Left cardiac atrium (tissue), 4 donors: ENCODE results near the gene RNF220. TPM values are rescaled to one million over a fixed set of nuclear protein-coding genes. Genes with fewer than 3 reads are reported as not detected.
A peak's percentile ranks its signal among the peaks of the same experiment; 100 is the strongest.
"Not testable (repeated sequence)": the region's sequence is repeated elsewhere in the genome, so short reads cannot be mapped to it uniquely, and the experiment has no call there.

Experiments used
- ATAC-seq, 2 donors: fragments of 200-7000 bp; cut with Tn5 transposase; one replicate each; pipeline ENCODE4 v1.9.1; 2020; ENCODE audit warnings: mild to moderate bottlenecking in 2 of 2, moderate library complexity in 2 of 2
- DNase-seq: peaks from one replicate; pipeline ENCODE4 v3.0.0-alpha.2; 2020
- intact Hi-C, 2 donors: fragments of 100-400 bp; cut with DNase I; formaldehyde crosslinking; loops; one replicate each; pipeline versions ENCODE4 v1.14.1 to v1.15.1; 2022 to 2023
- total RNA-seq, 2 donors: library from RNA; stranded (reverse); fragmentation: NEBNext Ultra II Directional; extraction: Animal tissue kit (Norgen Biotek cat#: 25700); gene quantifications; one replicate each; pipeline ENCODE4 v1.2.1, GENCODE V29; 2021
- donor health status: DM: no; HTN: yes; CAD: no.
- donor health status: DM: no; HTN: yes; CAD: no; lungs with severe emphysema.
- donor health status: DM: yes; HTN: yes; CAD: no.
- donor health status: Dilated cardiomyopathy.

The RNF220 gene
- total RNA-seq, 2 donors from 2014 or later: 67.4 to 68.9 TPM

DNA sequence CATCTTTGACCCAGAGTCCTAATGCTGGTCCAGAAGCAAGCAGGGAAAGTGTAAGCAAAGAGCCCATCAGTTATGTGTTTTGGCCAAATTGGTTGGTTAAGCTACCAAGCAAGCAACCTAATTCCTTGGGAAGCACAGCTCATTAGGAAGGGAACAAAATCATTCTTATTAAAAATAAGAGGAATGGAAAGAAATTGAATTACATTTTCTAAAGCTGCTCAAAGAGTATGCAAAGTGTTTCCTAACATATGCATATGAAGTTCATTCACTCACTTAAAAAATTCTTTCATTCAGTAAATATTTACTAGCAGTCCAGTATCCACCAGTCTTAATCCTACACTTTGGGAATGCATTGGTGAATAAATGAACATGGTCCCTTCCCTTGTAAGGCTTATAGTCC is 71.8 kb downstream of the RNF220 start:
- DNase-seq: no peak
- ATAC-seq: no peak
- intact Hi-C loops: no loop called here

GRCh38 chr1:44481701-44482100 is 76.6 kb downstream of the RNF220 start:
- no peak for ATAC-seq
- intact Hi-C loops: no loop called here

GRCh38 chr1:44483089-44483874 is 78.2 kb downstream of the RNF220 start:
- ATAC-seq: no peak
- no peak for DNase-seq
- intact Hi-C loops: no loop called here

More at GRCh38 chr1:44481701-44482100, 76.6 kb downstream of the RNF220 start:
- no peak for DNase-seq

GRCh38 chr1:44484155-44484688 is 79.2 kb downstream of the RNF220 start:
- ATAC-seq (peak; percentile 34 to 67), DNase-seq (no peak)
- intact Hi-C loops: no loop called here

GRCh38 chr1:44485229-44485933 is 80.3 kb downstream of the RNF220 start:
- DNase-seq (no peak), ATAC-seq (peak in 1 of 2 donors; percentile 73)
- intact Hi-C loops: no loop called here

GRCh38 chr1:44485934-44486460 is 80.9 kb downstream of the RNF220 start:
- no peak for ATAC-seq
- intact Hi-C loops: no loop called here
- no peak for DNase-seq

DNA sequence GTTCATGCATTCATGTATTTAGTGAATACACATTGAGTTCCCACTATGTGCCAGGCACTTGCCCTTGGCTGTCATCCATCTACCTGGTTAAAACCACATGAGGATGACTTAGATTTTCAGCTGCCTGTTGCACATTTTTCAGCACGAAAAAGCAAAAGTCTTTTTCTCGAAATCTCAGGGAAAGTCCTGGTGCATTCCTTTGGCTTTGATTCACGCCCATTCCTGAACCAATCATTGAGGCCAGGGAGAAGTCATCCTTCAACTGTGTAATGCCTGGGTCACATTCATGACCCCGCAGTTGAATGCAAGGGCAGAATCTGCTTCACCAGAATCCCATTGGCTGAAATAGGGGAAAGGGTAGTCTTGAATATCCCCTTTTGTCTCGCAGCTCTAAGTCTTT is 84.4 kb downstream of the RNF220 start:
- intact Hi-C loops: no loop called here
- ATAC-seq: no peak
- no peak for DNase-seq

DNA sequence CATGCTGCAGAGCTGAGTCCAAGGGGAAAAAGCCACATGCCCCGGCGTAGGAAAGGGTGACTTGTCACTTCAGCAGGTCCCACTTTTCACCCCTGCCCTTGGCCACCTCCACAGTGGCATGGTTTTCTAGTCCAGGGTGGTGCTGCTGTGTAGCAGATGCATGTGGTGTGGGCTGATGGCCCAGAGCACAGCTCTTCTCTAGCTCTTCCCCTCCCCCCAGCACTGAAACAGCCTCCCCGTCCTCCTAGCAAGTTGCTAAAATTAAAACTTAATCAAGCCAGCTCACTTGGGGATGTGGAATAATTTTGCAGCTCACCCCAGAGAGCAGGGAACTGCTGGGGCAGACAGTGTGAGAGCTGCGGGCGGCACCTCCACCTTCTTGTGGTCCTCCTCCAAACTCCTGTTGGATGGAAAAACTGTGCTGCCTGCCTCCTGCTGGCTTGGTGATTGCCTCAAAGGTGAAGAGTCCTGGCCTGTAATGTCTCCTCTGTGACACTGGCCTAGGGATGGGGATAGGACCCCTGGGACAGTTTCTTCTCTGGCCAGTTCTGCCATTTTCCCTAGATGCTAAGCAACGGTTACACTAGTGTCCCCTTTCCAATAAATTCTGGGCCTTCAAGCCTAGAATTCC is 91.6 kb downstream of the RNF220 start:
- no peak for DNase-seq
- intact Hi-C loops: loop anchor here in 1 of 2 donors (5.0 kb wide), 1 partner anchor 74 kb away; no protein-coding TSS in a partner anchor
- peak; percentile 62 to 66 for ATAC-seq

- ATAC-seq (no peak), DNase-seq (no peak)
- intact Hi-C loops: loop anchor here in 1 of 2 donors (5.0 kb wide), 1 partner anchor 75 kb away; no protein-coding TSS in a partner anchor
These were observed 92.5 kb downstream of the RNF220 start for GRCh38 chr1:44497422-44498170.

- intact Hi-C loops: loop anchor here in 1 of 2 donors (5.0 kb wide), 1 partner anchor 77 kb away; no protein-coding TSS in a partner anchor
- DNase-seq: no peak
- no peak for ATAC-seq
These were observed 94.3 kb downstream of the RNF220 start for GRCh38 chr1:44499306-44499705.

- ATAC-seq (peak; percentile 70 to 75), DNase-seq (no peak)
- intact Hi-C loops: loop anchor here (5.0 to 10.0 kb wide), 4 partner anchors 96 to 283 kb away; partner anchors contain the start of gene RNF220 (in 1 of the 2)
These were observed 95.4 kb downstream of the RNF220 start for GRCh38 chr1:44500181-44501046.

DNA sequence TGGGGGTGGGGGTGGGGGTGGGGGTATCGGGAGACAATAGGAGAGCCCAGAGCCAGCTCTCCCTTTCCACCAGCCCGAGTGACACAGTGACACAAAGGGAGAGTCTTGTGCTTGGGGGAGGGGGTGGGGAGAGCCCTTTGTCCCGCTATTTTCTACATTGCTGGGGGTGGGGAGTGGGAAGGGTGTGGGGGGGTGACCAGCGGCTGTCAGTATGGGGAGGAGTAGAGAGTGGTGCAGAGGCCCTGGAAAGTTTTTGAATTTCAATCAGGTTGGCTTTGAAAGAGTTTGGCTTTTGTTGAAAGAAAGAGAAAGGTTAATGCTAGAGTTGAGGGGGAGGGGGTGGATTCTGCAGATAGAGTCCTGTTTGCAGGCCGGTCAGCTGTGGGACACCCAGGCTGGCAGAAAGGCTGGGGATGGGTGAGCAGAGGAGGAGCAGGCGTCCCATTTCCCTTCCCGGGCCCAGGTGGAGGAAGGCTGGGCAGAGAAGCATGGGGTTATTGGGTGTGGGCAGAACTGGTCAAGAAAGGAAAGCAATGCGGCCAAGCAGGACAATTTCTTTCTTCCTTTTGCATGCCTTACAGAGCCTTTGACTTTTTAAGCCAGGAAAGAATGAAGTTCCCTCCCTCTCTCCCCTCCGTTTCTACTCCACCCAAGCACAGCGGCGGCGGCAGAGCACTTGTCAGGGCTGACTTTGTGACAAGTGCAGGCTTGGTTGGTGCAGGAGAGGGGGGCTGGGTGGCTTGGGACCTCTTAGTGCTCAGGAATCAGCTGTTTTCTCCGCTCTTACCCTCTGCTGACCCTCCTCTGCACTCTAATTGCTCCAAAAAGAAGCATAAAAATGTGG is 96.2 kb downstream of the RNF220 start:
- DNase-seq: no peak
- peak; percentile 25 to 43 for ATAC-seq

GRCh38 chr1:44502823-44503222 is 97.8 kb downstream of the RNF220 start:
- ATAC-seq: not testable (repeated sequence)
- intact Hi-C loops: loop anchor here (5.0 to 10.0 kb wide), 4 partner anchors 98 to 286 kb away; partner anchors contain the start of gene RNF220 (in 1 of the 2)

More for the DNA sequence above, 96.2 kb downstream of the RNF220 start:
- intact Hi-C loops: loop anchor here (5.0 to 10.0 kb wide), 4 partner anchors 96 to 284 kb away; partner anchors contain the start of gene RNF220 (in 1 of the 2)

DNA sequence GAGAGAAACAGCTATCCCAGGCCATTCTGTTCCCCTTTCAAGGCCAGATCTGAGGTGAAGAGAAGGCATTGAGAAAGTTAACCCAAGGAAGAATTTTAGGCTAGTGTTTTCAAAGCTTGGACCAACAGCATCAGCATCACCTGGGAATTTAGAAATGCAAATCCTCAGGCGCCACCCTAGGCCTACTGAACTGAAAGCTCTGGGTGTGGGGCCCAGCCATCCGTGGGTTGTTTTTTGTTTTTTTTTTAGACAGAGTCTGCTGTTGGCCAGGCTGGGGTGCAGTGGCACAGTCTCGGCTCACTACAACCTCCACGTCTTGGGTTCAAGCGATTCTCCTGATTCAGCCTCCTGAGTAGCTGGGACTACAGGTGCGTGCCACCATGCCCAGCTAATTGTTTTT is 98.6 kb downstream of the RNF220 start:
- ATAC-seq (no peak), DNase-seq (no peak)
- intact Hi-C loops: loop anchor here (5.0 to 10.0 kb wide), 4 partner anchors 99 to 286 kb away; partner anchors contain the start of gene RNF220 (in 1 of the 2)

More at GRCh38 chr1:44502823-44503222, 97.8 kb downstream of the RNF220 start:
- DNase-seq: not testable (repeated sequence)

DNA sequence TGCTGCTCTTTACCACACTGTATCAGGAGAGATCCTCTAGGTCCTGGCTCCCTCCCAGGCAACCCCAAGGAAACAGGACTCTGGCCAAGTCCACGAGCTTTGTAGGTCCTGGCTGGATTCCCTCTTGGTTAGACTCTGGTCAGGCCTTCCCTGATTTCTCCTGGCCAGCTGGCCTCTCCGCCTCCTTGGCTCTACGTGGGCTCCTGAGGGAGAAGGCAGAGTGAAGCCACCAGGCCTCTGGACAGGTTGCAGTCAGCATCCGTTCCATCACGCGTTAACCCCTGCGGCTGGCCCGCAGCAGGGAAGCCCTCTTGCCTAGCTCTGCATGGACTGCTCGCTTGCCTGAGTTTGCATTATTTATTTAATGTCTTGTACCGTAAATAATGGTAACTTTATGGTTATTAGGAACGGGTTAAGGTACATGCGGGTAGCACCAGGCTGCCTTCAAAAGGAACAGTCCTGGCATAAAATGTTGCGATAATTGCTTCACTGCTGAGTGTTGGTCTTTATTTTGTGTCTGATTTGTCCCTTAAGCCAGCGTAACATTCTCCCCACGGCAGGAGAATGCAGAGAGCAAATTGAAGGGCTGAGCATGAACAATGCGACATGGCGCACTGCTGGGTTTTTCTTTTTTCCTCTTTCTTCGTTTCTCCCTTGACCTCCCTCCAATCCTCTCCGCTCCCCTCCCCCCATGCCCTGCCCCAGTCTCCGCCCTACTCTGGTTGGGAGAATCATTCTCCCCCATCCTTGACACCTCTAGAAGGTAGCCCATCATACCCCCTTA is 100.3 kb downstream of the RNF220 start:
- ATAC-seq (peak; percentile 27 to 58), DNase-seq (no peak)
- intact Hi-C loops: loop anchor here in 1 of 2 donors (10.0 kb wide), 2 partner anchors 101 to 131 kb away; partner anchors contain the start of gene RNF220
